ENCODE data around the gene PDX1.

PDX1 gene

GRCh38 chr13:27919934-27920676 is at the start of gene PDX1:
PDX1 (plus strand) TSS chr13:27920000; CDS start chr13:27920139, 139 bp downstream.
- DNase-seq (ENCODE audit: low read depth in 2 of 2): no peak

- no peak for DNase-seq (ENCODE audit: low read depth in 2 of 2)
Measured at GRCh38 chr13:27878274-27878673, 41.5 kb upstream of the PDX1 start.

GRCh38 chr13:27889471-27889870 is 30.3 kb upstream of the PDX1 start:
- no peak for DNase-seq (ENCODE audit: low read depth in 2 of 2)

GRCh38 chr13:27896726-27897125 is 23.1 kb upstream of the PDX1 start:
- DNase-seq (ENCODE audit: low read depth in 2 of 2): no peak

- no peak for DNase-seq (ENCODE audit: low read depth in 2 of 2)
Measured at GRCh38 chr13:27904719-27905118, 15.1 kb upstream of the PDX1 start.

GRCh38 chr13:27905650-27906049 is 14.2 kb upstream of the PDX1 start:
- DNase-seq (ENCODE audit: low read depth in 2 of 2): no peak

- no peak for DNase-seq (ENCODE audit: low read depth in 2 of 2)
Measured at GRCh38 chr13:27907121-27907787, 12.5 kb upstream of the PDX1 start.

GRCh38 chr13:27909378-27909777 is 10.4 kb upstream of the PDX1 start:
- no peak for DNase-seq (ENCODE audit: low read depth in 2 of 2)

- DNase-seq (ENCODE audit: low read depth in 2 of 2): no peak
Measured at GRCh38 chr13:27911521-27911920, 8.3 kb upstream of the PDX1 start.

- DNase-seq (ENCODE audit: low read depth in 2 of 2): no peak
Measured at GRCh38 chr13:27913160-27913559, 6.6 kb upstream of the PDX1 start.

- no peak for DNase-seq (ENCODE audit: low read depth in 2 of 2)
Measured at GRCh38 chr13:27915301-27916207, 4.2 kb upstream of the PDX1 start.

GRCh38 chr13:27917121-27917947 is 2.5 kb upstream of the PDX1 start:
- no peak for DNase-seq (ENCODE audit: low read depth in 2 of 2)

- DNase-seq (ENCODE audit: low read depth in 2 of 2): no peak
Measured at GRCh38 chr13:27918041-27918917, 1.5 kb upstream of the PDX1 start.

- DNase-seq (ENCODE audit: low read depth in 2 of 2): no peak
Measured at GRCh38 chr13:27918918-27919658, 712 bp upstream of the PDX1 start.

GRCh38 chr13:27919659-27919933 is 204 bp upstream of the PDX1 start:
- no peak for DNase-seq (ENCODE audit: low read depth in 2 of 2)

GRCh38 chr13:27920677-27921420 is 1.0 kb downstream of the PDX1 start:
- no peak for DNase-seq (ENCODE audit: low read depth in 2 of 2)

- DNase-seq (ENCODE audit: low read depth in 2 of 2): no peak
Measured at GRCh38 chr13:27921421-27921960, 1.7 kb downstream of the PDX1 start.

GRCh38 chr13:27921961-27922882 is 2.4 kb downstream of the PDX1 start:
- no peak for DNase-seq (ENCODE audit: low read depth in 2 of 2)

Measured in stimulated activated CD4-positive, alpha-beta T cell treated with anti-CD3 and anti-CD28 coated beads, Interleukin-15, amount 100 ng/mL, for 48 hours (primary cell).